HG03439 (cell line): ENCODE data around the gene PDE4DIP.
A peak's percentile ranks its signal among the peaks of the same experiment; 100 is the strongest.
"Not testable (repeated sequence)": the region's sequence is repeated elsewhere in the genome, so short reads cannot be mapped to it uniquely, and the experiment has no call there.

Experiments used
- ATAC-seq: cut with Tn5 transposase; IDR thresholded peaks from one replicate; pipeline ENCODE4 v1.9.1; 2021; ENCODE audit warnings: mild to moderate bottlenecking, moderate library complexity; ENCODE audit not compliant: unreplicated experiment

PDE4DIP gene

DNA sequence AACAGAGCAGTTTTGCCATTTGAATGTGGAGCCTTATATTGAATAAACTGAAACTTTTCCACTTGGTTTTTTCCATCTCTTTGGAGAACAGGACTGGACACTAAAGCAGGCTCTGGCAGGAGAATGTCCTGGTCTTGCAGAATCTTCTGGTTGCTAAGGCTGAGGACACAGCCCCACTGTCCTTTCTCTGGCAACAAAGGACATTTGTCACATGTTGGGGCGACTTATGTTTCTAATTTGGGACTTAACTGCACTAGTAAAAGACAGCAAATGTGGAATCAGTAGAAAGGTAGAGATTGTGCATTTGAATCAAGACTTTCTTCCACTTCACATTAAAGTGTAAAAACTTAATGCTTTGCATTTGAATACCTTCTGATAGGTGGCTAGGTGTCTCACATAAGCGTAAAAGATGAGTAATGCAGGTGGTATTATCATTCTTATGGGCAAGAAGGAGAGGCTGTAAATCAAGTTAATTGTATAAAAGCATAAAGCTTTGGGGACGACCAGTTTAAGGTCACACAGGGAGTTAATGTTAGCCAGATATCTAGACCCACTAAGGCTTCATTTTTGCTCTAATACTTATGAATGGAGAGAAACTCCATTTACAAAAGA lies 74.7 kb downstream of the PDE4DIP start:
- not testable (repeated sequence) for ATAC-seq

DNA sequence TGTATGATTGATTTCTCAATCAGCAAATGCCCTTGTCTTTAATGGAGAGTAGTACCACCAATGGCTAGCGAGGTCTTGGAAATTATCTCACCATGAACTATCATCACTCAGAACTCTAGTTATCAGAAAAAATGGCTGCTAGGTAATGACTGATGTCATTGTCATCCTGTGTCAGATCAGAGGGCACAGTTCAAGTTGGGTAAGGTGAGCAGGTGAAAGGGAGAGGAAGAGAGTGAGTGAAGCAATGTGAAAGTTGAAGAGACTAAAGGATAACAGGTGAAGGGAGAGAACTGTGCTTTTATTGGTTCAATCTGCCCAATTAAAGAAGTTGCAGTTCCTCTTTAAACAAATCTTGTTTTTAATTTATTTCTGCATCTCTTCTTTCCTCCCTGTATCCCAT lies 76.8 kb downstream of the PDE4DIP start:
- ATAC-seq: not testable (repeated sequence)

DNA sequence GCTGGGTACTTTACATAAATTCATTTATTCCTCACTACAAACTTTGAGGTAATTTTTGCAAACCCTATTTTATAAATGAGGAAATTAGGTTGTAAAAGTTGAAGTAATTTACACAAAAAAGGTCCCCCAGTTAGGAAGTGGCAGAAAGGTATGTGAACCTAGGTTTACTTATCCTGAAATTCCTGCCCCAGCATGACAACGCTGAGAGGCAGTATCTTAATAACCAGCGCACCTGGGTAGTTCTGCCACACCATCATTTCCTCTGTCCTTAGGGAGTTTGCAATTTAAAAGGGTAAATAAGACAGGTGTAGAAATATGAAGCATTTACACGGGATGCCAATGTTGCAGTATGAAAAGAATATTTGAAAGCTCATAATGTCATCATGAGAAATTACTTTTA lies 79.6 kb downstream of the PDE4DIP start:
- ATAC-seq: not testable (repeated sequence)

DNA sequence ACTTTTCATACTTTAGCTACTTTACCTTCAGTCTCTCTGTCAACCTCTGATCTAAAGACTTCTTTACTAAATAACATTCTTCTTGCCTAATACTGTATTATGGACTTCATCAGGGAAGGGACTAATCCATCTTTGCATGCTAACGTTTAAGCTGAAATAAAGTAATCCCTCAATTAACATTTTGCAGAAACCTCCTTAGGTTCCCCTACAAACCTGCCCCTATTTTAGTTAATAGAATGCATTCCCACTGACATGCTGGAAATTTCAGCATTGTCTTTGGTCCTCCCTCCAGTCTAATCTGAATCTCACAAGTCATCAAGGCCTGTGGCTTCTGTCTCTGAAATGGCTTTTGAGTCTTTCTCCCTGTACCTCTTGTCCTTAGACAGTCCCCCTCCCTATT lies 83.4 kb downstream of the PDE4DIP start:
- ATAC-seq: not testable (repeated sequence)

DNA sequence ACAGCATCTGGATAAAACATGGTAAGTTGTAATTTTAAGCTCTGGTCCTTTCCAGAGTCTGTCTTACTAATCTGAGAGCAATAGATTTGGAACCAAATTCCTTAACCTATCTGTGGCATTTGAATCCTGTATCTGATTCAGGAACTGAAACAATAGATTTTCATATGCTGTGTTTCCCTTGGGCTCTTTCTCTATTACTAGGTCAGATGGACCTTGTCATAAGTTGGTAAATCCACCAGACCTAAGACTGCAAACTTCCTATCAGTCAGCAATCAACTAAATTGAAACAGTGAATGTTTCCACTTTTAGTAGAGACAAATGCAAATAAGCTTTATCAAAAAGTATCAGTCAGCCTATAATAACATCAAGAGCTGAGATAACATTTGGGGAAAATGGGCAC lies 85.0 kb downstream of the PDE4DIP start:
- not testable (repeated sequence) for ATAC-seq

DNA sequence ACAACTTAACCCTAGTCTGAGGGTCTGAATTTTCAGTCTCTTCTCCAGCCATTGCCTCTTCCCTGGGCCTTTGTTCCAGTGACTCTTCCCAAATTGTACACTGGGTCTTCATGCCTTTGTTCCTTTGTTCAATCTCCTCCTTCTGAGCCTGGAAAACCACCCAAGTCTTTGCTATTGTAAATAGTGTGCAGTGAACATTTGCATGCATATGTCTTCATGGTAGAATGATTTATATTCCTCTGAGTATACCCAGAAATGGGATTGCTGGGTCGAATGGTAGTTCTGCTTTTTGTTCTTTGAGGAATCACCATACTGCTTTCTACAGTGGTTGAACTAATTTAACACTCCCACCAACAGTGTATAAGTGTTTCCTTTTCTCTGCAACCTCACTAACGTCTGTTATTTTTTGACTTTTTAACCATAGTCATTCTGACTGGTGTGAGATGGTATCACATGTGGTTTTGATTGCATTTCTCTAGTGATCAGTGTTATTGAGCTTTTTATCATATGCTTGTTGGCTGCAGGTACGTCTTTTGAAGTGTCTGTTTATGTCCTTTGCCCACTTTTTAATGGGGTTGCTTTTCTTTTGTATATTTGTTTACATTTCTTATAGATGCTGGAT lies 91.3 kb downstream of the PDE4DIP start:
- not testable (repeated sequence) for ATAC-seq

DNA sequence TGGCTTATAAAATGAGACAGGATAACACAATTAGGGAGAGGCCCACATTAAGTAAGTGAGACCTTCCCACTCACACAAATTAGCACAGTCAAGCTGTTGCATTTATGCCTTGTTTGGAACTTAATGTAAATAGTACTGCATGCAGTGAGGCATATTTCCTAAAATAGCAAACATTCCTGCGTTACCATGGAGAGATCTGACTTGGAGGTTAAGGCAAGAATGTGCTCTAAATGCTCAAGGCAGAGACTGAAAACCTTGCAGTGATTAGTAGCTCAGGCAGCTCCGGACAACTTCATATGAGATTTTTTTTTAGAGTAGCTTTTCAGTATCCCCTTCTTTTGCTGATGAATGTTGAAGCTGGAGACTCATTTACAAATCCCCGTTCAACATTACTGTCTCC lies 98.7 kb downstream of the PDE4DIP start:
- ATAC-seq: not testable (repeated sequence)

DNA sequence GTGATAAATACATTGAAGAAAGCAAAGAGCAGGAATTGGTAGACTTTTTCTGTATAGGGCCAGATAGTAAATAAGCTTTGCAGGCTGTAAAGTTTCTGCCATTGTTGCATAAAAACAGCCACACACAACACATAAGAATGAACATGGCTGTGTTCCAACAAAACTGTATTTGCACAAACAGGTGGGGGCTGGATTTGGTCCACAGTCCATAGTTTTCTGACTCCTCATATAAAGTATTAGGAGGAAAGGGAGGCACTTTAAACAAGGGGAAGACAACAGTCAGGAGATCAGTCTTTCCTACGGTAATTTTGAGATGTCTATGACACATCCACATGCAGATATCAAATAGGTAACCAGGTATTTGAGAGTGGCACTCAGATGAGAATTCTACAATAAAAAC lies 100.9 kb downstream of the PDE4DIP start:
- not testable (repeated sequence) for ATAC-seq

DNA sequence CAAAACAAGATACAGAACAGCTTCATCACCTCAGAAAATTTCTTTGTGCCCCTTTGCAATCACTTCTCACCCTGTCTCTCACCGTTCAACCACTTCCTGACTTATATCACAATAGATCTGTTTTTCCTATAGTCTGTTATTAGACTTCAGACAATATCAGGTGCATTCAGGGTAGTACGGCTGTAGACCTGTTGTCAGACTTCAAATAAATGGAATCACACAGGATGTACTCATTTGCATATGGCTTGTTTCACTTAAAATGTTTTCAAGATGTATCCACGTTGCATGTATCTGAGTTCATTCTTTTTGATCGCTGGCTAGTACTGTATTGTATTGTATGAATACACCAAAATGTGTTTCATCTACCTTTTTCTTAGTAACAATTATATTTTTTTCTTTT lies 104.5 kb downstream of the PDE4DIP start:
- not testable (repeated sequence) for ATAC-seq

DNA sequence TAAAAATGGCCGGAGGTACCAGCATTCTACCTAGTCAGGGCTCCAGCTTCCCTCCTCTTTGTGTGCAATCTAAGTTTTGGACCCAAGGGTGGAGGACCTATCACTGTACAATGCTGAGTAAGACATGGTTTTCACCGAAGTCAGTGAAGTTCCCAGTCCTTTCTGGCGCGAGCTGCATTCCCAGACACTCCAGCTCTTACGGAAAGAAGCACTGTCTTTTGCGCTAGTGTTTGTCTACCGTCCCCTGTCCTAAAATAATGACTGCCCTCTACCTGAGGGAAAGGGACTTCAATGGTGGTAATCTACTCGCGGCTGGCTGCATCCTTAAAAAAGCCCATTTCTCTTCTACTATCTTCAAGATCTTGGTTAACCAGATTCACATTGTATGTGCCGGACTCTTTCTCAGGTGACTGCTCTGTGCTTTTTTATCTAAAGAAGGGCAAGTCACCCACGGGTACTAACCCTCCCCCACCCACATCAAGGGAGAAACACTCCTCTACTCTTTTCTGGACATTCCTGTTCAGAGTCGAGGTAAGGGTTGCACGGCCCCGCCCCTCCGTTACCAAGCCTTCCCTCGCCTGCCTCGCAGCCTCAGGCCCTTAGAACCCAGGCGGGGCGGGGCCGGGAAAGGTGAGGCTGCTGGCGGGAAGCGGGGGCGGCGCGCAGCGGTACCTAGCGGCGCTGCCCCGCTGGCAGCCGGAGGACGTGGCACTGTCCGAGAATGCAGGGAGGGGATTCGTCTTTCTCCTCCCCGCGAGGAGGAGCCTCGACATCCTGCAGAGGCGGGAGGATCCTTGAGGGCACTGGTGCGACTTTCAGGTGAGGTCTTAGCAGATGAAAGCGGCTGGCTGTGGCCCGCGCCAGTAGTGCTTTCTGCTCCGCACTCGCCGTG lies 107.4 kb downstream of the PDE4DIP start:
- ATAC-seq: peak; percentile 72

DNA sequence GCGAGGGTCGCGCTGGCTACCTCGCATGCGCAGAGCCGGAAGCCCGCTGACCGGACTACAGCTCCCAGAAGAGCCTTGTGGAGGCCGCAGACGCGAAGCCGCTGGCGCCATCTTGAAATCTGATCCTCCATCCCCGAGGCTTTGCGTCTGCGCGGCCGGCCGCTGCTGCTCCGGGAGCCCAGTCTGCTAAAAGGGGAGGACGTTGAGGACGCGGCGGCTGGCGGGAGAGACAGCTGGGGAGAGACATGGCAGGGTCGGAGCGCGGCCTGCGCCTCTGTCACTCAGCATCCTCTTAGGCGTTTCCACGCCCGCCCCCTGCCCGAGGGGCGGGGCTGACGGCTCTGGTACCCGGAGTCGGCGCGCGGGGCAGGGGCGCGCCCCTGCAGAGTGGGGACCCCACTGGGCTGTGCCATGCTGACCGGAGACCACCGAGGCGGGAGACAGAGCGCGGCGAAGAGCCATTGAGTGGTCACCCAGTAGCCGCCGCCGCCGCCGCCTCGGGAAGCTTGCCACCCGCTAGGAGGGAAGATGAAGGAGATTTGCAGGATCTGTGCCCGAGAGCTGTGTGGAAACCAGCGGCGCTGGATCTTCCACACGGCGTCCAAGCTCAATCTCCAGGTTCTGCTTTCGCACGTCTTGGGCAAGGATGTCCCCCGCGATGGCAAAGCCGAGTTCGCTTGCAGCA lies 108.2 kb downstream of the PDE4DIP start:
- peak; percentile 85 for ATAC-seq

DNA sequence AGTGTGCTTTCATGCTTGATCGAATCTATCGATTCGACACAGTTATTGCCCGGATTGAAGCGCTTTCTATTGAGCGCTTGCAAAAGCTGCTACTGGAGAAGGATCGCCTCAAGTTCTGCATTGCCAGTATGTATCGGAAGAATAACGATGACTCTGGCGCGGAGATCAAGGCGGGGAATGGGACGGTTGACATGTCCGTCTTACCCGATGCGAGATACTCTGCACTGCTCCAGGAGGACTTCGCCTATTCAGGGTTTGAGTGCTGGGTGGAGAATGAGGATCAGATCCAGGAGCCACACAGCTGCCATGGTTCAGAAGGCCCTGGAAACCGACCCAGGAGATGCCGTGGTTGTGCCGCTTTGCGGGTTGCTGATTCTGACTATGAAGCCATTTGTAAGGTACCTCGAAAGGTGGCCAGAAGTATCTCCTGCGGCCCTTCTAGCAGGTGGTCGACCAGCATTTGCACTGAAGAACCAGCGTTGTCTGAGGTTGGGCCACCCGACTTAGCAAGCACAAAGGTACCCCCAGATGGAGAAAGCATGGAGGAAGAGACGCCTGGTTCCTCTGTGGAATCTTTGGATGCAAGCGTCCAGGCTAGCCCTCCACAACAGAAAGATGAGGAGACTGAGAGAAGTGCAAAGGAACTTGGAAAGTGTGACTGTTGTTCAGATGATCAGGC lies 108.8 kb downstream of the PDE4DIP start:
- ATAC-seq: not testable (repeated sequence)

DNA sequence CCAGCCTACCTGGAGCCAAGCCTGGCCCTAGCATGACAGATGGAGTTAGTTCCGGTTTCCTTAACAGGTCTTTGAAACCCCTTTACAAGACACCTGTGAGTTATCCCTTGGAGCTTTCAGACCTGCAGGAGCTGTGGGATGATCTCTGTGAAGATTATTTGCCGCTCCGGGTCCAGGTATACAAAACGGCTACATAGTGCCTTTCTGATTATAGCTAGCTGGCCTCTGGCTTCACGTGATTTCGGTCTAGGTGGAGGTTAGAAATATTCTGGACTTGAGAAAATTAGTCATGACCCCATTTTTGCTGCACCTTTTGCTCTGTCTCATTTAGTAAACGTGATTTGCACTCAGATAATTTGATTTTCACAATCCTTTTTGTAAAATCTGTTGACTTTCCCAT lies 109.5 kb downstream of the PDE4DIP start:
- not testable (repeated sequence) for ATAC-seq

DNA sequence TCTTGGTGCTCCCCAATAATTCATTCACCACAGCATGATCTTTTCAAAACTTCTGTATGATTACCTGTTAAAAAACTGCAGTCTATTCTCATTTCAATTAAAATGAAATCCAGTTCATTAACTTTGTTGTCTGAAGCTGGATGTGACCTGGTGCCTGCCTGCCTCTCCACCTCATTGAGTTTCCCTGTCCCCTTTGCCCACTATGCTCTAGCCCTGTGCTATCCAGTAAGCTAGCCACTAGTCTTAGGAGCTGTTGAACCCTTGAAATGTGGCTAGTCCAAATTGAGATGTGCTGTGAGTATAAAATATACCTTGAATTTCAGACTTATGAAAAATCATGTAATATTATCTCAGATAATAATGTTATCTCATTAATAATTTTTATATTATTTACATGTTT lies 114.1 kb downstream of the PDE4DIP start:
- ATAC-seq: not testable (repeated sequence)

DNA sequence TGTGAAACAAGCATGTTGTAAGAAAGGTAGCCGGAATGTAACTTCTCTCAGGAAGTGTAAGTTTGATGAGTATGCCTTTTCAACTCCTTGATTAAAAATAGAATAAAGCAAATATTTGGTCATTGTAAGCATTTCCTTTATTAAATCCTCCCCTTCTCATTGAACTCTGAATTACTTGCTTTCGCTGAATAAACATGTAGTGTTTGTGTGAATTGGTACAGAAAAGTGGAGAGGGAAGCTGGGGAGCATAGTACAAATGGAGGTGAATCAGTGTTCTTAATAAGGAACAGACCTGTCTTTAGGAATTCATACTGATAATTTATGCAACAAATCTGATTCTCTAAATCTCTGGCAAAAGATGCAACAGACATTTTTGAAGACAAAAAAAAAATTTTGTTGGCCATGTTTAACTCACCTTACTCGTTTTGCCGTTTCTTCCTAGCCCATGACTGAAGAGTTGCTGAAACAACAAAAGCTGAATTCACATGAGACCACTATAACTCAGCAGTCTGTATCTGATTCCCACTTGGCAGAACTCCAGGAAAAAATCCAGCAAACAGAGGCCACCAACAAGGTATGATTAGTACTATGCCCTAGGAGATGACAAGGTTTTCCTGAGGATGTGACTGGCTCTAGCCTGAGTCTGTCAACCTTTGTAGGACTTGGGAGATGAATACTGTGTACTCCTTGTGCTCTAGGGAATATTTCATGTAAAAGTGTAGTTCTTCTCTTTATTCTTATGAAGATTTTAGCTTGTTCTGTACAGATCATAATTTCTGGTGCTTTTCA lies 116.2 kb downstream of the PDE4DIP start:
- ATAC-seq: not testable (repeated sequence)

DNA sequence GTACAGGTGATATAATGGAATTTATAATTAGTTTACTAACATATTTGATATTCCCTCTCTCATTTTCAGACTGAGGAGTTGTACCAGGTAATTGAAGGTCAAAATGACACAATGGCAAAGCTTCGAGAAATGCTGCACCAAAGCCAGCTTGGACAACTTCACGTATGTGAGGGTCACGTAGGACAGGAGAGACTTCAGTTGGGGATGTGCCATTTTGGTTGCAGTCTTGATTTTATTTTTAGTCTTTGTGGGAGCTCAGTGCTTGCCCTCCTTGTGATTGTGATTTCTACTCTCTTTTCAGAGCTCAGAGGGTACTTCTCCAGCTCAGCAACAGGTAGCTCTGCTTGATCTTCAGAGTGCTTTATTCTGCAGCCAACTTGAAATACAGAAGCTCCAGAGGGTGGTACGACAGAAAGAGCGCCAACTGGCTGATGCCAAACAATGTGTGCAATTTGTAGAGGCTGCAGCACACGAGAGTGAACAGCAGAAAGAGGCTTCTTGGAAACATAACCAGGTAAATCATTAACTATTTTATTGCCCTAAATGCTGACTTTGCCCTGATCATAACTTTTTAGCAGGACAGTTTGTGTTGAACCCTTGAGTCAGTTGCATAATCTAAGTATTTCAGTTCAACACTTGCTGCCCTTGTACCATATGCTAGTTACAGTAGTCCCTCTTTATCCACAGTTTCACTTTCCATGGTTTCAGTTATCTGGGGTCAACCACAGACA lies 118.1 kb downstream of the PDE4DIP start:
- not testable (repeated sequence) for ATAC-seq

DNA sequence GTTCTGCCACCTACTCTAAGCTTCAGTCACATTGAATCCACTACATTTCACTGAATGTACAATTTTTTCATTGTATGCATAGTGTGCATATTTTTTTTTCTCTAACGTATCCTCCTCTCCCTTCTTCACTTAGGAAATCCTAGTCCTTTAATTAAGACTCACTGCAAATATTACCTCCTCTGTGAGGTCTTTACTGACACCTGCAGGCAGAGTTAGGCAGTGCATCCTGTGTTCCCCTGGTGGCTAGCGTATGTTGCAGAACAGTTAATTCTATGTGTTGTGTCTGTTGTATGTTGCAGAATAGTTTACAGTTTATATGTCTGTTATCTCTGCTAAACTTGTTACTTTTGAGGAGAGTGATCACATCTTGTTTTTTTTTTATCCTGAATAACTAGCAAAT lies 121.9 kb downstream of the PDE4DIP start:
- peak; percentile 80 for ATAC-seq

DNA sequence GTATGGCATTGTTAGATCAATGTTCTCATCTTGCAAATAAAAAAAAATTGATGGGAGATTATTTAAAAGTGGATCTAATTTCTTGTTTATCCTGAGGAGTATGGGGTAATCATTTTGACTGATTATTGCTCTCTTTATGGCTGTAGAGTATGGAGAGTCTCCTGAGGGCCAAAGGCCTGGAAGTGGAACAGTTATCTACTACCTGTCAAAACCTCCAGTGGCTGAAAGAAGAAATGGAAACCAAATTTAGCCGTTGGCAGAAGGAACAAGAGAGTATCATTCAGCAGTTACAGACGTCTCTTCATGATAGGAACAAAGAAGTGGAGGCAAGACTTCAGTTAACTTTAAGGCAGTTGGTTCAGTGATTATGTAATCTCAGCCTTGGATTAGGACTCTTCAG lies 123.4 kb downstream of the PDE4DIP start:
- ATAC-seq: not testable (repeated sequence)

DNA sequence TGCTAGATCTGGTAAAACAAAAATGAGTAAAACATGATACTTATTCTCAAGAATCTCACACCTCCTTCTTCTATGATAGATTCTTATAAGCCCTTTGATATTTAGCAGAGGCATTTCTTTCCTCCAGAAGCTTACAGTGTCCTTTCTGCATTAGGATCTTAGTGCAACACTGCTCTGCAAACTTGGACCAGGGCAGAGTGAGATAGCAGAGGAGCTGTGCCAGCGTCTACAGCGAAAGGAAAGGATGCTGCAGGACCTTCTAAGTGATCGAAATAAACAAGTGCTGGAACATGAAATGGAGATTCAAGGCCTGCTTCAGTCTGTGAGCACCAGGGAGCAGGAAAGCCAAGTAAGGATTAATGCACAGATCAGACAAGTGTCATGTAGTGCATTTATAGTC lies 124.5 kb downstream of the PDE4DIP start:
- ATAC-seq: not testable (repeated sequence)
